Activated naive CD4-positive, alpha-beta T cell treated with anti-CD3 and anti-CD28 coated beads, Interleukin-2, amount 10 ng/mL, durations not matched to agents 7 days and 5 days (primary cell): Measurements from ENCODE around the gene ZNF582.
A peak's percentile ranks its signal among the peaks of the same experiment; 100 is the strongest.
"Not testable (repeated sequence)": the region's sequence is repeated elsewhere in the genome, so short reads cannot be mapped to it uniquely, and the experiment has no call there.

Experiments
- CTCF ChIA-PET: fragments of 350-600 bp; sonication (Branson Sonifier 250); formaldehyde crosslinking; loops from one replicate; lab custom pipeline; 2021; ENCODE audit warnings: antibody characterized with exemption; lab: Charles Lee
- DNase-seq: peaks from one replicate; pipeline ENCODE4 v3.0.0-alpha.2; 2020
- H3K27ac Mint-ChIP-seq: one replicate; pipeline ENCODE4 v1.8.0; 2021; ENCODE audit warnings: mild to moderate bottlenecking, moderate library complexity, mixed read lengths
- H3K27me3 Mint-ChIP-seq: one replicate; pipeline ENCODE4 v1.8.0; 2021; ENCODE audit warnings: mild to moderate bottlenecking, mixed read lengths
- H3K36me3 Mint-ChIP-seq: one replicate; pipeline ENCODE4 v1.8.0; 2021; ENCODE audit warnings: mixed read lengths
- H3K4me1 Mint-ChIP-seq: one replicate; pipeline ENCODE4 v1.8.0; 2021; ENCODE audit warnings: mixed read lengths
- H3K4me3 Mint-ChIP-seq: one replicate; pipeline ENCODE4 v1.8.0; 2021; ENCODE audit warnings: mild to moderate bottlenecking, moderate library complexity, mixed read lengths
- H3K9me3 Mint-ChIP-seq: one replicate; pipeline ENCODE4 v1.8.0; 2021; ENCODE audit warnings: mixed read lengths

The ZNF582 gene

DNA sequence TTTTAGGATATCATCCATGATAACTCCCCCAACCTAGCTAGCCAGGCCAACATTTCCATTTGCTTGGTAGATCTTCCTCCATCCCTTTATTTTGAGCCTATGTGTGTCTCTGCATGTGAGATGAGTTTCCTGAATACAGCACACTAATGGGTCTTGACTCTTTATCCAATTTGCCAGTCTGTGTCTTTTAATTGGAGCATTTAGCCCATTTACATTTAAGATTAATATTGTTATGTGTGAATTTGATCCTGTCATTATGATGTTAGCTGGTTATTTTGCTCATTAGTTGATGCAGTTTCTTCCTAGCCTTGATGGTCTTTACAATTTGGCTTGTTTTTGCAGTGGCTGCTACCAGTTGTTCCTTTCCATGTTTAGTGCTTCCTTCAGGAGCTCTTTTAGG, 58.0 kb downstream of the ZNF582 start:
- not testable (repeated sequence) for H3K27me3 Mint-ChIP-seq, H3K9me3 Mint-ChIP-seq, H3K36me3 Mint-ChIP-seq, H3K4me1 Mint-ChIP-seq, H3K4me3 Mint-ChIP-seq, DNase-seq, H3K27ac Mint-ChIP-seq
- CTCF ChIA-PET, result interaction anchor here (1.0 to 6.2 kb wide), 3 partner anchors 13 to 82 kb away, joined by 4 to 98 read pairs (median 5); no protein-coding TSS in a partner anchor

DNA sequence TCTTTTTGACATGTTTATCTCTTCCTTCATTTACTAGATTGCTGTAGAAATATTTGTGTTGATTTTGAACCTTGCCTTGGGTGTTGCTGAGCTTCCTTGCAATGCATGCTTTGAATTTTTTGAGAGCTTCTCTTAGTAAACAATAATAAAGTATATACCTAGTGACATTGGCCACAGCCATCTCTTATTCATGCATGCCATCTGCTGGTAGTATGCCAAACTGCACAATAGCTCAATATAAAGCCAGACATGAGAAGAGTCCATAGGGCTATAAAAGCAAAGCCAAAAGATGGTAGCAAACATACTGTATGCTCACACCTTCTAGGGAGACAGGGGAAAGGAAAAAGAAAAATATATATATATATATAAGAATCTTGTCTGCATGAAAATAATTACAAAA, 59.8 kb downstream of the ZNF582 start:
- CTCF ChIA-PET, result interaction anchor here (0.6 to 6.2 kb wide), 27 partner anchors 11 to 765 kb away, joined by 3 to 98 read pairs (median 3); partner anchors contain the start of gene U2AF2
- Mint-ChIP-seq H3K4me3 (no peak overlapping the region), H3K9me3 (no peaks in the 10 kb centered on the region), H3K27ac (no peak overlapping the region), H3K4me1 (no peaks in the 10 kb centered on the region), H3K27me3 (no peaks in the 10 kb centered on the region), H3K36me3 (no peaks in the 10 kb centered on the region)
- DNase-seq, result peak; percentile 69
